ENCODE results near the gene NTN3.
"Not testable (repeated sequence)": the region's sequence is repeated elsewhere in the genome, so short reads cannot be mapped to it uniquely, and the experiment has no call there.

Gene NTN3

DNA sequence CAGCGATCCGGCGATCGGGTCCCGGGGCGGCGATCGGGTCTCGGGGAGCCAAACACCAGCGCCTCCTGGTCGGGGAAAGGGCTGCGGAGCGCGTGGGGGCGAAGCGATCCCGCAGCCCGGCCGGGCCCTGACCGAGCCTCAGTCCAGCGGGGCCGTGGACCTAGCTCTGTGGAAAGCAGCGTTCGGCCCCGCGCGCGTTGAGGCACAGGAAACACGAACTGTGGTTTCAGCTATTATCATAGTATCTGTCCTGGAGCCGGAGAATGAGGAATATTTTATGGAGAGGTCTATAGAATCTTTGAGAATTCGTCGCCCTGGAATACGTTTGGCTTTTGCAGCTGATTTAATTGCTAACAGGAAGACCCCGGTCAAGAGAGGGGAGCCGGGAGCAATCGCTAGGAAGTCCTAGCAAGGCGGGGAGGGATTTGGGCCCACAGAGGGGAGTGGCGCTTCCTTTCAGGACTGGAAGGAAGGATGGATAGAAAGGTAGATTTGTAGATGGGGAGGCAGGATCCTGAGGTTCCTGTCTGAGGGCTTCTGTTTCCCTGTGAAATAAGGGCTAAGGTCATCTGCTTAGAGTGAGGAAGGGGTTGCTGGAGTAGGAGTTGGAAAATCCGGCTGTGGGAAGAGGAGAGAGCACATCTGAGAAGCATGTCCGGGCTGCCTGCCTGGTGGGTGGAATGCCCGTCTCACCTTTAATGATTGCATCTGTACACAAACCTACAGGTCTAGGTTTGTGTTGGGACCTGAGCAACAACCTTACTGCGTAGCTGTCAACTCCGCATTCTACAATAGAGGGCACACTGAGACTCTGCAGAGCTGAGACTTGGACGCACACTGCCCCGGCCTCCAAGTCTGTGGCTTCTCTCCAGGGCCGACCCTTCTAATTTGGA lies 41.1 kb upstream of the NTN3 start:
- H3K9ac ChIP-seq (ENCODE audit: low read length), result peak overlapping the region; percentile 71
- no peaks in the 10 kb centered on the region for H3K27me3 ChIP-seq (replicated peaks; ENCODE audit: control insufficient read depth, insufficient read depth, low read length)
- H3K9me3 ChIP-seq (ENCODE audit: control insufficient read depth, low read length), result no peaks in the 10 kb centered on the region
- peaks cover 9% of the 10 kb centered on the region for H3K36me3 ChIP-seq (ENCODE audit: control insufficient read depth, insufficient read depth, low read length, severe bottlenecking)
- peak; percentile 67 for DNase-seq (ENCODE audit: low read depth)
- peaks cover 7% of the 10 kb centered on the region for H3K4me1 ChIP-seq (ENCODE audit: control insufficient read depth, insufficient read depth, low read length)
- peak overlapping the region; percentile 83 for H3K4me3 ChIP-seq (ENCODE audit: low read length)

DNA sequence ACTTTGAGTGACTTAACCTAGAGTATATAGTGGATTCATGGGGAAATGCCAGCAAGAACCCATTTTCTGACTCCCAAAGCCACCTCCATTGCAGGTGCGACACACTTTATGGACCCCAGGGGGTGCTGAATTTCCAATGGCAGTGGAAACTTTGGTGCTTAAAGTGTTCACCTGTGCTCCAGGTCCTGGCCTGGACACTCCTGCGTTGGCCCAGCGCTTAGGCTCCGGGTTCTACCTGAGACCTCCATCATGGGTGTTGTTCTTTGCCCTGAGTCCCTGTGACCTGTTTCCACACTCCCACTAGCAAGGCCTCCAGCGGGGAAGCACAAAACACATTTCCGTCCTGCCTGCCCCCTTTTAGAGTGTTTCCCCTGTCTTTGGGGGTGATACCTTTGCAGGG lies 38.8 kb upstream of the NTN3 start:
- H3K36me3 ChIP-seq (ENCODE audit: control insufficient read depth, insufficient read depth, low read length, severe bottlenecking), result peaks cover 14% of the 10 kb centered on the region
- no peak for DNase-seq (ENCODE audit: low read depth)
- no peak overlapping the region for H3K4me3 ChIP-seq (ENCODE audit: low read length)
- peaks cover 7% of the 10 kb centered on the region for H3K4me1 ChIP-seq (ENCODE audit: control insufficient read depth, insufficient read depth, low read length)
- no peaks in the 10 kb centered on the region for H3K9me3 ChIP-seq (ENCODE audit: control insufficient read depth, low read length)
- no peak overlapping the region for H3K9ac ChIP-seq (ENCODE audit: low read length)
- no peaks in the 10 kb centered on the region for H3K27me3 ChIP-seq (replicated peaks; ENCODE audit: control insufficient read depth, insufficient read depth, low read length)

DNA sequence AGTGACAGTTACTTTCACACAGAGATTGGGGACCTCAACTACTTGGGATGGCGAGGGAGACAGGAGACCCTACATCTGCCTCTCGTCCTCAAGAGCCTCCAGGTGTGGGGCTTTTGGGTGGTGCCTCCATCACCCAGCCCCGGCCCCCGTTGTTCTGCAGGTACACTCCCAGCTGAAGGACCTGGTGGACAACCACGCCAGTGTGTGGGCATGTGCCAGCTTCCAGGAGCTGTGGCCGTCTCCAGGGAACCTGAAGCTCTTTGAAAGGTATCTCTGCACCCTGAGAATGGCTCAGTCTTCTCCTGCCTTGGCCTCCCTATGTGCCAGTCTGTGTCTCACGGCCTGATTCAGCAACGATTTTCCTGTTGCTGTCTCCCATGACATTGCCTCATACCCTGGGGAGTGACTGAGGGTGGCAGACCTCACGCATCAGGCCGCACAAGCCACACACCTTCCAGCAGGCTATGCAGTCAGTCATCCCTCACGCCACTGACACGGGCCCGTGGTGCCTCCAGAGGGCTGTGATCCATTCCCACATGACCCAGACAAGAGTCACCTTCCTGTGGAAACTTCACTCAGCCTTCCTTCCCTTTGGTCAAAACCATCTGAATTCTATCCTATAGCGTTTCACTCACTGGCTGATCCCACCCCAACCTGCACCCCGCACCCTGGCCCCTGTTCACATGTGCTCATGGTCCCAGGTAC lies 38.1 kb upstream of the NTN3 start:
- no peak for DNase-seq (ENCODE audit: low read depth)
- Histone ChIP-seq H3K4me1 (ENCODE audit: control insufficient read depth, insufficient read depth, low read length) (peaks cover 7% of the 10 kb centered on the region), H3K4me3 (ENCODE audit: low read length) (no peak overlapping the region), H3K9me3 (ENCODE audit: control insufficient read depth, low read length) (no peaks in the 10 kb centered on the region), H3K36me3 (ENCODE audit: control insufficient read depth, insufficient read depth, low read length, severe bottlenecking) (peaks cover 14% of the 10 kb centered on the region), H3K27me3 (replicated peaks; ENCODE audit: control insufficient read depth, insufficient read depth, low read length) (no peaks in the 10 kb centered on the region), H3K9ac (ENCODE audit: low read length) (no peak overlapping the region)

DNA sequence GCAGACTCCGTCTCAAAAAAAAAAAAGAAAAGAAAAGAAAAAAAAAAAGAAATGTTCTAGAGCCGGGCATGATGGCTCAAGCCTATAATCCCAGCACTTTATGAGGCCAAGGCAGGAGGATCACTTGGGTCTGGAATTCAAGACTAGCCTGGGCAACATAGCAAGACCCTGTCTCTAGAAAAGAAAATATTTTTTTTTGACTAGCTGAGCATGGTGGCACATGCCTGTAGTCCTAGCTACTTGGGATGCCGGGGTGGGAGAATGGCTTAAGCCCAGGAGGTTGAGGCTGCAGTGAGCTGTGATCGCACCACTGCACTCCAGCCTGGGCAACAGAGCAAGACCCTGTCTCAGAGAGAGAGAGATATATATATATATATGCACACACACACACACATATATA lies 35.9 kb upstream of the NTN3 start:
- not testable (repeated sequence) for H3K4me1 ChIP-seq (ENCODE audit: control insufficient read depth, insufficient read depth, low read length); H3K4me3 ChIP-seq (ENCODE audit: low read length); DNase-seq (ENCODE audit: low read depth); H3K27me3 ChIP-seq (replicated peaks; ENCODE audit: control insufficient read depth, insufficient read depth, low read length); H3K9me3 ChIP-seq (ENCODE audit: control insufficient read depth, low read length); H3K9ac ChIP-seq (ENCODE audit: low read length)
- H3K36me3 ChIP-seq (ENCODE audit: control insufficient read depth, insufficient read depth, low read length, severe bottlenecking), result peaks cover 16% of the 10 kb centered on the region

DNA sequence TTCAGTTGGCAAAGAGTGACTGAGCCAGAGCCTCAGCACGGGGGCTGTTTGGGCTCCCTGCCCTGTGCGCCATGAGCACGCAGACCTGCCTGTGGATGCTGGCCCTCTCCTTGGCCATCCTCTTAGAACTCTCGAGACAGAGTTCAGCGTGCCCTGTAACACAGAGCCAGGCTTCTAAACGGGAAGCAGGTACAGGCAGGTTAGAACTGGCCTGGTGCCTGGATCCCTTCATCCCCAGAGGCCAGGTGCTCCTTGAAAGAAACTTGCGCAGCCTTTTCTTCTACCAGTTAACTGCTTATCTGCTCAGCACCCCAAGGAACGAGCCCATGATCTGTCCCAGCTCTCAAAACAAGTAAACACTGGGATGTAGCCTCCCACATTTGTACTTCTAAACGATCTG lies 35.0 kb upstream of the NTN3 start:
- Histone ChIP-seq H3K9ac (ENCODE audit: low read length) (no peak overlapping the region), H3K4me1 (ENCODE audit: control insufficient read depth, insufficient read depth, low read length) (no peaks in the 10 kb centered on the region), H3K27me3 (replicated peaks; ENCODE audit: control insufficient read depth, insufficient read depth, low read length) (no peaks in the 10 kb centered on the region), H3K36me3 (ENCODE audit: control insufficient read depth, insufficient read depth, low read length, severe bottlenecking) (peaks cover 16% of the 10 kb centered on the region), H3K4me3 (ENCODE audit: low read length) (no peak overlapping the region), H3K9me3 (ENCODE audit: control insufficient read depth, low read length) (no peaks in the 10 kb centered on the region)
- DNase-seq (ENCODE audit: low read depth), result no peak

DNA sequence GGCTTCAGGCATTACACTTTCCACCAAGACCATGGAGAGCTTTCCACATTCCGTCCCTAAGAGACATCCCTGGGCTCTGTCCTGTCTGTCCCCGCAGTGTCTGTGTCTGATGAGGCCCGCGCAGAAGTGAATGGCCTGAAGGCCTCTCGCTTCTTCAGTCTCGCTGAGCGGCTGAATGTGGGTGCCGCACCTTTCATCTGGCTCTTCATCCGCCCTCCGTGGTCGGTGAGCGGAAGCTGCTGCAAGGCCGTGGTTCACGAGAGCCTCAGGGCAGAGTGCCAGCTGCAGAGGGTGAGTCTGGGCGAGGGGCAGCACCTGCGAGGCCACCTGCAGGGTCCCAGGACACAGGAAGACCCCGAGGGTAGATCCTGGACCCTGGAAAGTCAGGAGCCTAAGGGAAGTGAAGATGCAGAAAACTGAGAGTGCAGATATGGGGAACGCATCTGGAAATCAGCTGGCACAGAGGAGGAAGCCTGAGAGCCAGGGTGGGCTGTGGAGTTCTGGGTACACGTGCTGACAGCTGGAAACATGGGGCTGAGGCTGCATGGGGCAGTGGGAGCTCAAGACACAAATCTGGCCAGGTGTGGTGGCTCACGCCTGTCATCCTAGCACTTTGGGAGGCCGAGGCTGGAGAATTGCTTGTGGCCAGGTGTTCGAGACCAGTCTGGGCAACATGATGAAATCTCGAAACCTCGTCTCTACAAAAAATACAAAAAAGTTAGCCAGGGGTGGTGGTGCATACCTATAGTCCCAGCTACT lies 33.9 kb upstream of the NTN3 start:
- Histone ChIP-seq H3K4me3 (ENCODE audit: low read length) (no peak overlapping the region), H3K36me3 (ENCODE audit: control insufficient read depth, insufficient read depth, low read length, severe bottlenecking) (peaks cover 13% of the 10 kb centered on the region), H3K9ac (ENCODE audit: low read length) (no peak overlapping the region), H3K4me1 (ENCODE audit: control insufficient read depth, insufficient read depth, low read length) (no peaks in the 10 kb centered on the region), H3K9me3 (ENCODE audit: control insufficient read depth, low read length) (no peaks in the 10 kb centered on the region), H3K27me3 (replicated peaks; ENCODE audit: control insufficient read depth, insufficient read depth, low read length) (no peaks in the 10 kb centered on the region)
- no peak for DNase-seq (ENCODE audit: low read depth)

DNA sequence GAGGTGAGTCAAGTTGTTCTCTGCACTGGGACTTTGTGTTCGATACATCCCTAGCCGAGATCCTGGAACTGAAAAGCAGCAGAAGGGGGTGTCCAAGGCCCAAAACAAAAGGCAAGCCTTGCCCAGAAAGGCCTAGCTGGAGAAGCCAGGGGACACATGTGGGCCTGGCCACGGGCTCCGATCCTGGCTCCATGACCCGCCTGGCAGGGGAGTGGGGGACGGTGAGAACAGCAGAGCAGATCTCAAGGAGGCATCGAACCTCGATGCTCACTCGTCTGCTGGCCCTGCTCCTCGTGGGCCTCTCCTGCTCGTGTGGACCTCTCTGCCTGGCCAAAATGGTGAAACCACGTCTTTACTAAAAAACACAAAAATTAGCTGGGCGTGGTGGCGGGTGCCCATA lies 33.0 kb upstream of the NTN3 start:
- no peaks in the 10 kb centered on the region for H3K9me3 ChIP-seq (ENCODE audit: control insufficient read depth, low read length)
- H3K4me3 ChIP-seq (ENCODE audit: low read length), result no peak overlapping the region
- no peak overlapping the region for H3K9ac ChIP-seq (ENCODE audit: low read length)
- H3K27me3 ChIP-seq (replicated peaks; ENCODE audit: control insufficient read depth, insufficient read depth, low read length), result no peaks in the 10 kb centered on the region
- no peaks in the 10 kb centered on the region for H3K4me1 ChIP-seq (ENCODE audit: control insufficient read depth, insufficient read depth, low read length)
- no peak for DNase-seq (ENCODE audit: low read depth)
- H3K36me3 ChIP-seq (ENCODE audit: control insufficient read depth, insufficient read depth, low read length, severe bottlenecking), result peaks cover 7% of the 10 kb centered on the region

DNA sequence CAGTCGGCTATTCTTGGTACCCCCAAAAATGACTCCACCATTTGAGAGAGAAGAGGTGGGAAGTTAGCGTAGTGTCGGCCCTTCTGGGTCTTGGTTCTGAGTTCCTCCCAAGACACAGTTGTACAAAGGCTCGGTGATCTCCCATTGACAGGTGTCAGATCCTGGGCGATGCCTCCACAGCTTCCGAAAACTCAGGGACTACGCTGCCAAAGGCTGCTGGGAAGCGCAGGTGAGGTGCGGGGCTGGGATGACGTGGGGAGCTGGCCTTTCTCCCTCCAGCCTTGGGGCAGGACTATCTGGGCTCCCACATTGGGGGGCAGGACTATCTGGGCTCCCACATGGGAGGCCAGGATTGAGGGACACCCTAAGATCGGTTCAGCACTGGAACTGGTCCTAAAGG lies 31.5 kb upstream of the NTN3 start:
- Histone ChIP-seq H3K27me3 (replicated peaks; ENCODE audit: control insufficient read depth, insufficient read depth, low read length) (no peaks in the 10 kb centered on the region), H3K9me3 (ENCODE audit: control insufficient read depth, low read length) (no peaks in the 10 kb centered on the region), H3K4me3 (ENCODE audit: low read length) (no peak overlapping the region), H3K9ac (ENCODE audit: low read length) (no peak overlapping the region), H3K36me3 (ENCODE audit: control insufficient read depth, insufficient read depth, low read length, severe bottlenecking) (peaks cover 7% of the 10 kb centered on the region), H3K4me1 (ENCODE audit: control insufficient read depth, insufficient read depth, low read length) (no peaks in the 10 kb centered on the region)
- no peak for DNase-seq (ENCODE audit: low read depth)

DNA sequence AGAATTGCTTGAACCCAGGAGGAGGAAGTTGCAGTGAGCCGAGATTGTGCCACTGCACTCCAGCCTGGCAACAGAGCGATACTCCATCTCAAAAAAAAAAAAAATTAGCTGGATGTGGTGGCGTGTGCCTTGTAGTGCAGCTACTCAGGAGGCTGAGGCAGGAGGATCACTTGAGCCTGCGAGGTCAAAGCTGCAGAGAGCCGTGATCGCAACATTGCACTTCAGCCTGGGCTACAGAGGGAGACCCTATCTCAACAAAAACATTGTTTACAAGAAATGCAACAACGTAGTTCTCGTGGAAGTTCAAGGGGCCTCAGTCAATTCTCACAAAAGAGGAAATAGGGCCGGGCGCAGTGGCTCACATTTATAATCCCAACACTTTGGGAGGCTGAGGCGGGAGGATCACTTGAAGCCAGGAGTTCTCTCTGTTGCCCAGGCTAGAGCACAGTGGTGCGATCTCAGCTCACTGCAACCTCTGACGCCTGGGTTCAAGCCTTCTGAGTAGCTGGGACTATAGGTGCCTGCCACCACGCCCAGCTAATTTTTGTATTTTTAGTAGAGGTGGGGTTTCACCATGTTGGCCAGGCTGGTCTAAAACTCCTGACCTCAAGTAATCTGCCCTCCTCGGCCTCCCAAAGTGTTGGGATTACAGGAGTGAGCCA lies 29.8 kb upstream of the NTN3 start:
- not testable (repeated sequence) for DNase-seq (ENCODE audit: low read depth); H3K9me3 ChIP-seq (ENCODE audit: control insufficient read depth, low read length); H3K9ac ChIP-seq (ENCODE audit: low read length); H3K4me1 ChIP-seq (ENCODE audit: control insufficient read depth, insufficient read depth, low read length); H3K4me3 ChIP-seq (ENCODE audit: low read length); H3K27me3 ChIP-seq (replicated peaks; ENCODE audit: control insufficient read depth, insufficient read depth, low read length)
- peaks cover 10% of the 10 kb centered on the region for H3K36me3 ChIP-seq (ENCODE audit: control insufficient read depth, insufficient read depth, low read length, severe bottlenecking)

DNA sequence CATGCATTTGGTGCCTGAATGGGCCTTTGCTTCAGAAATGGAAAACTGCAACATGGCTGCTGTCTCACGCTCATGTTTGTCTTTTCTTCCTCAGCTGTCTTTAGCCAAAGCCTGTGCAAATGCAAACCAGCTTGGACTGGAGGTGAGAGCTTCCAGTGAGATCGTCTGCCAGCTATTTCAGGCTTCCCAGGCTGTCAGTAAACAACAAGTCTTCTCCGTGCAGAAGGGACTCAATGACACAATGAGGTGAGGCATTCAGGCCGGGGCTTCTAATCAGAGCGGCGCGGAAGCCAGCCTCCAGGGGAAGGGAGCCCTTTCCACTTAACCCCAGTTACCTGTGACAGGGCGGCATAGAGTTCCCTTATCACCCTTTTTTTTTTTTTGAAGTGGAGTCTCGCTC lies 27.5 kb upstream of the NTN3 start:
- Histone ChIP-seq H3K9me3 (ENCODE audit: control insufficient read depth, low read length) (no peaks in the 10 kb centered on the region), H3K9ac (ENCODE audit: low read length) (no peak overlapping the region), H3K36me3 (ENCODE audit: control insufficient read depth, insufficient read depth, low read length, severe bottlenecking) (peaks cover 11% of the 10 kb centered on the region), H3K4me1 (ENCODE audit: control insufficient read depth, insufficient read depth, low read length) (peaks cover 8% of the 10 kb centered on the region), H3K27me3 (replicated peaks; ENCODE audit: control insufficient read depth, insufficient read depth, low read length) (no peaks in the 10 kb centered on the region), H3K4me3 (ENCODE audit: low read length) (no peak overlapping the region)
- no peak for DNase-seq (ENCODE audit: low read depth)
